KMS-11 (cell line): ENCODE data around the gene TTC23L.
"Not testable (repeated sequence)": the region's sequence is repeated elsewhere in the genome, so short reads cannot be mapped to it uniquely, and the experiment has no call there.

Source experiments
- H2AFZ ChIP-seq: fragments of 200-600 bp; sonication (generic); 2 replicates; pipeline ENCODE4 v1.6.1; 2016; ENCODE audit warnings: antibody characterized with exemption, mixed run types, low read depth
- H3K27ac ChIP-seq: fragments of 200-600 bp; sonication (generic); 2 replicates; pipeline ENCODE4 v1.6.1; 2016; ENCODE audit warnings: mild to moderate bottlenecking, mixed run types
- H3K27me3 ChIP-seq: fragments of 200-600 bp; sonication (generic); 2 replicates; pipeline ENCODE4 v1.6.1; 2017; ENCODE audit warnings: mild to moderate bottlenecking, low read depth, mixed run types, moderate library complexity; ENCODE audit not compliant: insufficient read depth
- H3K36me3 ChIP-seq: fragments of 200-600 bp; sonication (generic); 2 replicates; pipeline ENCODE4 v1.6.1; 2017; ENCODE audit warnings: mild to moderate bottlenecking, mixed run types; ENCODE audit not compliant: insufficient read depth
- H3K4me1 ChIP-seq: fragments of 200-600 bp; sonication (generic); 2 replicates; pipeline ENCODE4 v1.6.1; 2016; ENCODE audit warnings: mild to moderate bottlenecking, low read depth, mixed run types; ENCODE audit not compliant: poor library complexity, severe bottlenecking
- H3K4me2 ChIP-seq: fragments of 200-600 bp; sonication (generic); 2 replicates; pipeline ENCODE4 v1.7.0; 2016; ENCODE audit warnings: mild to moderate bottlenecking, mixed run types
- H3K4me3 ChIP-seq: fragments of 200-600 bp; sonication (generic); IDR thresholded peaks from 2 replicates; pipeline ENCODE4 v1.6.1; 2017; ENCODE audit warnings: low read depth, low read length, mixed read lengths; ENCODE audit not compliant: insufficient read depth
- H3K79me2 ChIP-seq: fragments of 200-600 bp; sonication (generic); 2 replicates; pipeline ENCODE4 v1.6.1; 2016; ENCODE audit warnings: low read depth, mixed run types; ENCODE audit not compliant: insufficient read depth
- H3K9ac ChIP-seq: fragments of 200-600 bp; sonication (generic); 2 replicates; pipeline ENCODE4 v1.6.1; 2016; ENCODE audit warnings: mild to moderate bottlenecking, mixed run types
- H4K20me1 ChIP-seq: fragments of 200-600 bp; sonication (generic); 2 replicates; pipeline ENCODE4 v1.6.1; 2016; ENCODE audit warnings: mild to moderate bottlenecking, mixed run types; ENCODE audit not compliant: insufficient read depth
- TF ChIP-seq, protein P1 (sequence below): fragments of 200-600 bp; sonication (generic); conservative IDR thresholded peaks from 2 replicates; pipeline ENCODE4 v1.6.1; 2017; ENCODE audit warnings: low read depth, mild to moderate bottlenecking, antibody characterized with exemption, low read length, moderate library complexity, mixed read lengths

The TTC23L gene

DNA sequence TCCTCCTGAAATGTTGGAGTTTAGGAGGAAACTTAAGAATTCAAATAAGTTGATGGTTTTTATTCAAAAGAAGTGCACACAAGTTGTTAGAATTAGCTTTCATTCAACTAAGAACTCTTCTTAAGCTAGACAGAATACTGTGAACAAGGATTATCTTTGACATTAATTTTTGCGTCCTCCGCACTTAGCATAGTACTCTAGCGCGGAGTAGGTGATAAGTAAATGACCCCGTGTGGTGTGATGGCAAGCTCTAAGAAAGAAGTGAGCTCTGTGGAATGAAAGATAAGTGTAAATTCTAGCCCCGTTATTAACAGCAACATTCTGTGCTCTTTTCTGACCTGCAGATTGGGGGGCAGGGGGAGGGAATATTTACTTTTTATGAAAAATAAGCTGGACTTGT lies 77.6 kb downstream of the TTC23L start:
- Histone ChIP-seq H3K4me3 (no peak overlapping the region), H3K4me2 (peak overlapping the region; percentile 72), H3K36me3 (peaks cover 18% of the 10 kb centered on the region; the same call in 1 of the 2 replicates), H3K9ac (peak overlapping the region; percentile 98), H3K27me3 (no peaks in the 10 kb centered on the region), H2AFZ (no peak overlapping the region), H3K79me2 (peaks cover 89% of the 10 kb centered on the region), H3K4me1 (peaks cover 41% of the 10 kb centered on the region), H3K27ac (peak overlapping the region; percentile 84), H4K20me1 (no peaks in the 10 kb centered on the region)
- TF ChIP-seq, protein P1, sequence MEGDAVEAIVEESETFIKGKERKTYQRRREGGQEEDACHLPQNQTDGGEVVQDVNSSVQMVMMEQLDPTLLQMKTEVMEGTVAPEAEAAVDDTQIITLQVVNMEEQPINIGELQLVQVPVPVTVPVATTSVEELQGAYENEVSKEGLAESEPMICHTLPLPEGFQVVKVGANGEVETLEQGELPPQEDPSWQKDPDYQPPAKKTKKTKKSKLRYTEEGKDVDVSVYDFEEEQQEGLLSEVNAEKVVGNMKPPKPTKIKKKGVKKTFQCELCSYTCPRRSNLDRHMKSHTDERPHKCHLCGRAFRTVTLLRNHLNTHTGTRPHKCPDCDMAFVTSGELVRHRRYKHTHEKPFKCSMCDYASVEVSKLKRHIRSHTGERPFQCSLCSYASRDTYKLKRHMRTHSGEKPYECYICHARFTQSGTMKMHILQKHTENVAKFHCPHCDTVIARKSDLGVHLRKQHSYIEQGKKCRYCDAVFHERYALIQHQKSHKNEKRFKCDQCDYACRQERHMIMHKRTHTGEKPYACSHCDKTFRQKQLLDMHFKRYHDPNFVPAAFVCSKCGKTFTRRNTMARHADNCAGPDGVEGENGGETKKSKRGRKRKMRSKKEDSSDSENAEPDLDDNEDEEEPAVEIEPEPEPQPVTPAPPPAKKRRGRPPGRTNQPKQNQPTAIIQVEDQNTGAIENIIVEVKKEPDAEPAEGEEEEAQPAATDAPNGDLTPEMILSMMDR = no peak

DNA sequence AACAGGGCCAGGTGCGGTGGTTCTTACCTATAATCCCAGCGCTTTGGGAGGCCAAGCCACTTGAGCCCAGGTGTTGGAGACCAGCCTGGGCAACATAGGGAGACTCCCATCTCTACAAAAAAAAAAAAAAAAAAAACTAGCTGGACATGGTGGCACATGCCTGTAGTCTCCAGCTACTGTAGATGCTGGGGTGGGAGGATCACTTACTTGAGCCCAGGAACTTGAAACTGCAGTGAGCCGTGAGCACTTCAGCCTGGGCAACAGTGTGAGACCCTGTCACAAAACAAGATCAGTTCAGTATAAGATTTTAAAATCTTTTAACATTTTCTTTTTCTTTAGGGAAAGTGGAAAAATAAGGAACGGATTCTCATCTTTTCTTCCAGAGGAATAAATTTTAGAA lies 79.1 kb downstream of the TTC23L start:
- TF ChIP-seq, protein P1 = no peak
- peaks cover 50% of the 10 kb centered on the region for H3K4me1 ChIP-seq
- peaks cover 12% of the 10 kb centered on the region; the same call in 1 of the 2 replicates for H3K36me3 ChIP-seq
- H2AFZ ChIP-seq = no peak overlapping the region
- H3K27me3 ChIP-seq = no peaks in the 10 kb centered on the region
- no peak overlapping the region for H3K9ac ChIP-seq
- H3K4me3 ChIP-seq = no peak overlapping the region
- peak overlapping the region; percentile 72 for H3K4me2 ChIP-seq
- no peak overlapping the region for H3K27ac ChIP-seq
- no peaks in the 10 kb centered on the region for H4K20me1 ChIP-seq
- peaks cover 93% of the 10 kb centered on the region for H3K79me2 ChIP-seq

DNA sequence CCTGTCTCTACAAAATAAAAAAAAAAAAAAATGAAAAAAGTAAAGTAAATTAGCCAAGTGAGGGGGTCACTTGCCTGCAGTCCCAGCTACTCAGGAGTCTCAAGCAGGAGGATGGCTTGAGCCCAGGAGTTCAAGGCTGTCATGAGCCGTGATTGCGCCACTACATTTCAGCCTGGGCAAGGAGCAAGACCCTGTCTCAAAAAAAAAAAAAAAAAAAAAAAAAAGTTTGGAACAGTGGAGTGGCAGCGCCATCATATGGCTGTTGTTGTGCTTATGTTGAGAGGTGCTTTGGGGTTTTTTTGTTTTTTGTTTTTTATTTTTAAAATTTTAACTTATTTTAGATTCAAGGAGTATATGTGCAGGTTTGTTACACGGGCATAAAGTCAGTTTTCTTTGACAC lies 80.1 kb downstream of the TTC23L start:
- no peak overlapping the region for H3K27ac ChIP-seq
- no peaks in the 10 kb centered on the region for H3K27me3 ChIP-seq
- H3K4me3 ChIP-seq = no peak overlapping the region
- H3K4me1 ChIP-seq = peaks cover 51% of the 10 kb centered on the region
- H3K4me2 ChIP-seq = no peak overlapping the region
- peaks cover 83% of the 10 kb centered on the region for H3K79me2 ChIP-seq
- H2AFZ ChIP-seq = no peak overlapping the region
- H4K20me1 ChIP-seq = no peaks in the 10 kb centered on the region
- H3K36me3 ChIP-seq = peaks cover 12% of the 10 kb centered on the region; the same call in 1 of the 2 replicates
- H3K9ac ChIP-seq = no peak overlapping the region
- TF ChIP-seq, protein P1 = no peak; the same call in 1 of the 2 replicates

DNA sequence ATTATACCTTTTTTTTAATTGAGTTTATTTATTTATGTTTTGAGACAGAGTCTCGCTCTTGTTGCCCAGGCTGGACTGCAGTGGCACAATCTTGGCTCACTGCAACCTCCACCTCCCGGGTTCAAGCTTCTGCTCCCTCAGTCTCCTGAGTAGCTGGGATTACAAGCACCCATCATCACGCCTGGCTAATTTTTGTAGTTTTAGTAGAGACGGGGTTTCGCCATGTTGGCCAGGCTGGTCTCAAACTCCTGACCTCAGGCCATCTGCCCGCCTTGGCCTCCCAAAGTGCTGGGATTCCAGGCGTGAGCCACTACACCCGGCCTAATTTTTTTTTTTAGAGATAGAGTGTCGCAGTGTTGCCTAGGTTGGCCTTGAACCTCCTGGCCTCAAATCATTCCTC lies 84.3 kb downstream of the TTC23L start:
- H3K9ac ChIP-seq, H4K20me1 ChIP-seq, H3K27me3 ChIP-seq, H3K4me3 ChIP-seq, H3K4me2 ChIP-seq, H2AFZ ChIP-seq: not testable (repeated sequence)
- Histone ChIP-seq H3K79me2 (peaks cover 44% of the 10 kb centered on the region), H3K36me3 (peaks cover 26% of the 10 kb centered on the region; the same call in 1 of the 2 replicates), H3K4me1 (peaks cover 39% of the 10 kb centered on the region), H3K27ac (peak overlapping the region; percentile 6; the same call in 1 of the 2 replicates)

DNA sequence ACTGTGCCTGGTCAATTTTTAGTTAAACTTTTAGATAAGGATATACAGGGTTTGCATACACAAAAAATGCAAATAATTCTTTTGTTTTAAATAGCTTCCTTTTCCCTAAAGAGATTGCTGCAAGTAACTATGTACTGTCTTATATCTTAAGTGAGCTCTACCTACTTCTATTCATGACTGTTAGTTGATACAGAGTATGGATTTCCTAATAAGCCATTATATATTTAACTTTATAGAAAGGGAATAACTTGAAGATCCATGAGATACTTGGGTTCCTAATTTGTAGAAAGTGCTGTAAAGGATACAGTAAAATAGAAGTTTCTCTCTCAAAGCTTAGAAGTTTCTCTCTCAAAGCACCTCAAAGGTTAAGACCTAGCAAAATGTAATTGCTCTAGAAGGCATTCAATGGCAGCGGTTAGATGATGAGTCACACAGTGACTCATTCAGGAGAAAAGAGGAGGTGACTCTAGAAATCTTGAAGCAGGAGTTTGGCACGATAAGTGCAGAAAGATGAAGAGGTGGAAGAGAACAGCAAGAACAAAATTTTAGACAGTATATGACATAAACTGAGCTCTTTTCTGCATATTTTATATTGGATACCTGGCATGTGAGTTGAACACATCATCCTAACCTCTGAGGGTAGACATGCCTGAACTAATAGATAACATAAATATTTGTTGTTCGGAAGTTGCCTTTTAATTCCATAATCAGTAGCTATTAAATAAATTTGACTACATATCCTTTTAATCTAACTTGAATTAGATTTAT lies 84.9 kb downstream of the TTC23L start:
- Histone ChIP-seq H3K36me3 (peaks cover 26% of the 10 kb centered on the region; the same call in 1 of the 2 replicates), H3K4me3 (no peak overlapping the region), H3K27me3 (no peaks in the 10 kb centered on the region), H3K9ac (no peak overlapping the region), H3K27ac (peak overlapping the region; percentile 6; the same call in 1 of the 2 replicates), H3K4me2 (no peak overlapping the region), H3K4me1 (peaks cover 39% of the 10 kb centered on the region), H3K79me2 (peaks cover 38% of the 10 kb centered on the region; the same call in 1 of the 2 replicates), H4K20me1 (no peaks in the 10 kb centered on the region; the same call in 1 of the 2 replicates), H2AFZ (no peak overlapping the region)
- TF ChIP-seq, protein P1 = no peak
